PC-9 (cell line): ENCODE results near the gene CLDN11. TPM values are rescaled to one million over a fixed set of nuclear protein-coding genes. Genes with fewer than 3 reads are reported as not detected.

Experiments
- BruUV-seq: library from RNA; stranded (reverse); fragments of 400-500 nt; replicated peaks from 2 replicates; lab custom pipeline; 2021; lab: Mats Ljungman, UMichigan
- CTCF ChIA-PET: fragments of 300-600 bp; sonication (Branson Sonifier 250); formaldehyde crosslinking; loops from one replicate; lab custom pipeline; 2022; ENCODE audit warnings: antibody characterized with exemption; lab: Charles Lee
- POLR2A ChIA-PET: fragments of 300-600 bp; sonication (Branson Sonifier 250); formaldehyde crosslinking; loops from one replicate; lab custom pipeline; 2022; ENCODE audit warnings: antibody characterized with exemption; ENCODE audit not compliant: unreplicated experiment; lab: Charles Lee
- DNase-seq, 2 experiments: peaks; one replicate each; pipeline versions ENCODE4 v3.0.0 to v3.0.0-alpha.2; 2015 to 2022; ENCODE audit warnings: mixed read lengths in 1 of 2
- H2AFZ ChIP-seq: fragments of 200-600 bp; sonication (generic); 2 replicates; pipeline ENCODE4 v1.8.1; 2017; ENCODE audit warnings: antibody characterized with exemption
- H3F3A ChIP-seq: fragments of 200-600 bp; sonication (generic); 2 replicates; pipeline ENCODE4 v1.8.1; 2017; ENCODE audit warnings: antibody characterized with exemption, mild to moderate bottlenecking, low read depth; ENCODE audit not compliant: insufficient read depth
- H3K27ac ChIP-seq: fragments of 200-600 bp; sonication (generic); 2 replicates; pipeline ENCODE4 v1.6.1; 2016; ENCODE audit warnings: mixed run types
- H3K27me3 ChIP-seq: fragments of 200-600 bp; sonication (generic); 2 replicates; pipeline ENCODE4 v1.6.1; 2016; ENCODE audit warnings: low read depth, mixed run types; ENCODE audit not compliant: insufficient read depth
- H3K36me3 ChIP-seq: fragments of 200-600 bp; sonication (generic); 2 replicates; pipeline ENCODE4 v1.6.1; 2016; ENCODE audit warnings: low read depth, mixed run types
- H3K4me1 ChIP-seq: fragments of 200-600 bp; sonication (generic); replicated peaks from 2 replicates; pipeline ENCODE4 v1.6.1; 2016; ENCODE audit warnings: mixed run types; ENCODE audit not compliant: insufficient read depth
- H3K4me2 ChIP-seq: fragments of 200-600 bp; sonication (generic); 2 replicates; pipeline ENCODE4 v1.6.1; 2017; ENCODE audit warnings: mixed run types
- H3K4me3 ChIP-seq: fragments of 200-600 bp; sonication (generic); 2 replicates; pipeline ENCODE4 v1.6.1; 2016; ENCODE audit warnings: mixed run types
- H3K79me2 ChIP-seq: fragments of 200-600 bp; sonication (generic); 2 replicates; pipeline ENCODE4 v1.6.1; 2017; ENCODE audit warnings: low read depth, mixed run types
- H3K9me2 ChIP-seq: fragments of 200-600 bp; sonication (generic); 2 replicates; pipeline ENCODE4 v1.8.1; 2017; ENCODE audit warnings: mild to moderate bottlenecking; ENCODE audit not compliant: insufficient read depth
- H3K9me3 ChIP-seq: fragments of 200-600 bp; sonication (generic); 2 replicates; pipeline ENCODE4 v1.8.1; 2016; ENCODE audit warnings: low read depth; ENCODE audit not compliant: insufficient read depth
- H4K20me1 ChIP-seq: fragments of 200-600 bp; sonication (generic); 2 replicates; pipeline ENCODE4 v1.8.1; 2017; ENCODE audit not compliant: insufficient read depth
- EZH2 ChIP-seq: fragments of 200-600 bp; sonication (generic); IDR thresholded peaks from 2 replicates; pipeline ENCODE4 v1.8.0; 2017; ENCODE audit warnings: antibody characterized with exemption, low read depth
- intact Hi-C: fragments of 100-400 bp; cut with micrococcal nuclease; formaldehyde crosslinking; loops from one replicate; pipeline ENCODE4 v1.10.0; 2022; ENCODE audit not compliant: unreplicated experiment
- total RNA-seq: library from RNA; stranded (reverse); gene quantifications from 2 replicates; pipeline ENCODE4 v1.2.3, GENCODE V29; 2021
- TF ChIP-seq, protein P1 (sequence below): fragments of 200-600 bp; sonication (generic); conservative IDR thresholded peaks from 2 replicates; pipeline ENCODE4 v1.6.1; 2017; ENCODE audit warnings: mixed run types, antibody characterized with exemption, mild to moderate bottlenecking, moderate library complexity

CLDN11 gene
- total RNA-seq, 1 experiment from 2014 or later = 1.4 TPM

DNA sequence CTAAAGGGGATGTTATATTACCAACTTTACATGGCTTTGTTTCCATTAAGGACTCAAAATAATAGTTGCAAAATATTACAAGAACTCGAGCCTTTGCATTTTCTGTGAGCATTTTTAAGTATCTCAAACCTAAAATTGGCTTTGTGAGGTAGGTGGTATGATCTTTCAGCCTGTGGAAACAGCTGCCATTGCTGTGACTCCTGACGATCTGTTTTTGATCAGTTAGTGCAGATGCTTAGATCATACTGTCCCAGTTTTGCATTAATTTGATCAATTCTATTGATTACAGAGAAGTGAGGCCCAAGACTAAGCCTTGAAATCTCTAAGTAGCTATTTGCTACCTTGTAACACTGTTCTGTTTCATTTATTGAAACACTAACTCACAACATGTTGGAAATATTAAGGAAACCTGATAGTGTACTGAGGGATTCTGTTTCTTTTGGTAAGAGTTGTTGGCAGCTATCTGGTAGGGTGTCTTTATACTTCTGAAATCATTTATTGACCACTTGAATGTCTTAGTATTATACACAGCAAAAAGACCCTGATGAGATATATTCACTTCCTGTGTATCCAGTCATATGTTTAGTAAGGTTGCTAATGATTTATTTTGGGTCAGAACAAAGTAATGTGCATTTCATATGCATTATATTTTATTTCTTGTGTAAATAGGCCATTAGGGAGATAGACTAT is 46.3 kb upstream of the CLDN11 start:
- no peak overlapping the region for H3K4me3 ChIP-seq
- peaks cover 62% of the 10 kb centered on the region for H3K36me3 ChIP-seq
- no peak overlapping the region for H3K4me2 ChIP-seq
- POLR2A ChIA-PET = interaction anchor here (0.7 kb wide), 1 partner anchor 52 kb away, joined by 3 read pairs; no protein-coding TSS in a partner anchor
- TF ChIP-seq EZH2 = no peak
- TF ChIP-seq, protein P1, sequence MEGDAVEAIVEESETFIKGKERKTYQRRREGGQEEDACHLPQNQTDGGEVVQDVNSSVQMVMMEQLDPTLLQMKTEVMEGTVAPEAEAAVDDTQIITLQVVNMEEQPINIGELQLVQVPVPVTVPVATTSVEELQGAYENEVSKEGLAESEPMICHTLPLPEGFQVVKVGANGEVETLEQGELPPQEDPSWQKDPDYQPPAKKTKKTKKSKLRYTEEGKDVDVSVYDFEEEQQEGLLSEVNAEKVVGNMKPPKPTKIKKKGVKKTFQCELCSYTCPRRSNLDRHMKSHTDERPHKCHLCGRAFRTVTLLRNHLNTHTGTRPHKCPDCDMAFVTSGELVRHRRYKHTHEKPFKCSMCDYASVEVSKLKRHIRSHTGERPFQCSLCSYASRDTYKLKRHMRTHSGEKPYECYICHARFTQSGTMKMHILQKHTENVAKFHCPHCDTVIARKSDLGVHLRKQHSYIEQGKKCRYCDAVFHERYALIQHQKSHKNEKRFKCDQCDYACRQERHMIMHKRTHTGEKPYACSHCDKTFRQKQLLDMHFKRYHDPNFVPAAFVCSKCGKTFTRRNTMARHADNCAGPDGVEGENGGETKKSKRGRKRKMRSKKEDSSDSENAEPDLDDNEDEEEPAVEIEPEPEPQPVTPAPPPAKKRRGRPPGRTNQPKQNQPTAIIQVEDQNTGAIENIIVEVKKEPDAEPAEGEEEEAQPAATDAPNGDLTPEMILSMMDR = no peak
- H3K27ac ChIP-seq = 0 out of 2 replicates have a peak overlapping the region, but pooled peaks have one; percentile 7
- no peaks in the 10 kb centered on the region for H3K27me3 ChIP-seq
- peaks cover 77% of the 10 kb centered on the region for H4K20me1 ChIP-seq
- DNase-seq = no peak
- peaks cover 57% of the 10 kb centered on the region for H3F3A ChIP-seq
- peaks cover 94% of the 10 kb centered on the region for H3K79me2 ChIP-seq
- no TSS peak for BruUV-seq
- intact Hi-C loops = loop anchor here (5.0 kb wide), 1 partner anchor 80 kb away; no protein-coding TSS in a partner anchor
- peaks cover 13% of the 10 kb centered on the region; the same call in 1 of the 2 replicates for H3K4me1 ChIP-seq
- H2AFZ ChIP-seq = no peak overlapping the region
- H3K9me2 ChIP-seq = no peaks in the 10 kb centered on the region
- no peaks in the 10 kb centered on the region for H3K9me3 ChIP-seq
- CTCF ChIA-PET = interaction anchor here (0.6 kb wide), 1 partner anchor 13 kb away, joined by 8 read pairs; no protein-coding TSS in a partner anchor

DNA sequence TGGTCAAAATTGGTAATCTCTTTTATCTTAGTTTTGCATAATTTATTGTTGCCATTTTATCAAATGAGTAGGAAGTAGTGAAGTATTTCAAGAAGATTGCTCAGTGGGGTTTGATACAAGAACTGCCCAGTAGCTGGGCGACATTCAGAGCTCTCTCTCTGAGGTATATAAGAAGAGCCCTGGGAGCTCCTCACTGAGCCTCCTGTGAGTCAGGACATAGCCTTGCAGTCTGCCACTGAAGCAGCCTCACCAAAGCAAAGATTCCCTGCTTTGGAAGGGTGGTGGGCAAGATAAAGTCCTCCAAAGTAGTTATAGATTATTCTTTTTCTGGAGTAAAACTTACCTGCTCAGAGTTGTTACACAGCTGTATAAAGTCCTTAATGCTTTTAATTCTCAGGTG is 35.1 kb upstream of the CLDN11 start:
- CTCF ChIA-PET = interaction anchor here (0.7 kb wide), 1 partner anchor 13 kb away, joined by 7 read pairs; no protein-coding TSS in a partner anchor
- intact Hi-C loops = loop anchor here (10.0 kb wide), 1 partner anchor 199 kb away; the partner anchor contains the start of gene PHC3

DNA sequence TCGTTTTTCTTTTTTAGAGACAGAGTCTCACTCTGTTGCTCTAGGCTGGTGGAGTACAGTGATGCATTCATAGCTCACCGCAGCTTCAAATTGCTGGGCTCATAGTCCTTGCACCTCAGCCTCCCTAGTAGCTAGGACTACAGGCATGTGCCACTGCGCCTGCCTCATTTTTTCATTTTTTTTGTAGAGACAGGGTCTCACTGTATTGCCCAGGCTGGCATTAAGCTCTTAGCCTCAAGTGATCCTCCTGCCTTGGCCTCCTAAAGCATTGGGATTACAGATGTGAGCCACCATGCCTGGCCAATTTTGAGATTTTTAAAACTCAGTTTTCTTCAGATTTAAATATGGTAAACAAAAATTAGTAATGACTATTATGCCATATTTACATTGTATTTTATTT is 32.2 kb upstream of the CLDN11 start:
- H3K4me1 ChIP-seq = no peaks in the 10 kb centered on the region
- peaks cover 27% of the 10 kb centered on the region for H4K20me1 ChIP-seq
- no peaks in the 10 kb centered on the region for H3K27me3 ChIP-seq
- H3K79me2 ChIP-seq = peaks cover 31% of the 10 kb centered on the region
- H3F3A ChIP-seq = peaks cover 64% of the 10 kb centered on the region
- H2AFZ ChIP-seq = no peak overlapping the region
- intact Hi-C loops = loop anchor here (10.0 kb wide), 1 partner anchor 202 kb away; the partner anchor contains the start of gene PHC3
- DNase-seq = no peak
- no peak overlapping the region for H3K27ac ChIP-seq
- ChIA-PET CTCF (no interaction called here), POLR2A (no interaction called here)
- TF ChIP-seq, protein P1 = no peak
- no peak for TF ChIP-seq EZH2
- no peaks in the 10 kb centered on the region for H3K9me2 ChIP-seq
- no peak overlapping the region for H3K4me3 ChIP-seq
- H3K9me3 ChIP-seq = no peaks in the 10 kb centered on the region
- no peak overlapping the region for H3K4me2 ChIP-seq
- BruUV-seq = no TSS peak
- peaks cover 79% of the 10 kb centered on the region for H3K36me3 ChIP-seq

More for the DNA sequence above, 35.1 kb upstream of the CLDN11 start:
- Histone ChIP-seq H3K27ac (0 out of 2 replicates have a peak overlapping the region, but pooled peaks have one; percentile 2), H2AFZ (no peak overlapping the region), H3K4me3 (no peak overlapping the region), H3K27me3 (no peaks in the 10 kb centered on the region), H3K36me3 (peaks cover 70% of the 10 kb centered on the region), H3F3A (peaks cover 57% of the 10 kb centered on the region), H3K9me3 (no peaks in the 10 kb centered on the region), H3K4me2 (no peak overlapping the region), H4K20me1 (peaks cover 16% of the 10 kb centered on the region), H3K9me2 (no peaks in the 10 kb centered on the region), H3K4me1 (no peaks in the 10 kb centered on the region), H3K79me2 (peaks cover 29% of the 10 kb centered on the region)
- BruUV-seq = no TSS peak
- POLR2A ChIA-PET = interaction anchor here (0.7 kb wide), 1 partner anchor 34 kb away, joined by 3 read pairs; no protein-coding TSS in a partner anchor
- no peak for DNase-seq
- TF ChIP-seq, protein P1 = no peak
- TF ChIP-seq EZH2 = no peak
